T-helper 22 cell (primary cell): Measurements from ENCODE around the gene CYP26B1.

Experiments used
- DNase-seq: peaks from one replicate; pipeline ENCODE4 v3.0.0-alpha.2; 2020; ENCODE audit warnings: low read depth

CYP26B1 gene

DNA sequence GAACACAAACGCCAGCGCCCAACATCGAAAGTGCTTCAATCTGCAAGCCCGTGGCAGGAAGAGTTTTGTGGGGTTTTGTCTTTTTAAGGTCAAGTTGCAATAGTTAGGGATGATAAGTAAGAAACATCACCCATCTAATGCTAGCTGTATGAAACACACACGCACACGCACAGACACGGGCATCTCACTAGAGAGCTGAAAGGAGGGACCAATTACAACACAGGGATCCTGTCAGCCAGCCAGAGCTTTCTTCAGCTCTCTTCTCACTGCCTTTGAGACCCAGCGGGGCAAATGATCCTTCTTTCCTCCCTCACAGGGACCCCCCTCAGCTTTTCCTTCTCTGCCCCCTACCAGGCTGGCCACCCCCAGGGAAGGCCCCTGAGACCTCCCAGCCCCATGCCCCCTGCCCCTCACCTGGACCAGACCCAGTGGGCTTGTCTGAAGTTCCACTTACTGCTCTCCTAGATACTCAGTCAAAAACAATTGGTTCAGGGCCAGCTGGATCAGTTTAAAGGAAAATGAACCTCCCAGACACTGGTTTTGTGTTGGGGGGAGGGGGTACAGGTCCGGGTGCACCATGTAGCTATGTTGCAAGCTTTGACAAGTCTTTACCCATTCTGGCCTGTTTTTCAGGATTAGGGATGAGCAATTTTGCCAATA, 17.9 kb downstream of the CYP26B1 start:
- DNase-seq = no peak

- no peak for DNase-seq
Measured at GRCh38 chr2:72128843-72129227, 18.8 kb downstream of the CYP26B1 start.

- DNase-seq = no peak
Measured at GRCh38 chr2:72128059-72128842, 19.4 kb downstream of the CYP26B1 start.

GRCh38 chr2:72127401-72128058, 20.1 kb downstream of the CYP26B1 start:
- no peak for DNase-seq

DNA sequence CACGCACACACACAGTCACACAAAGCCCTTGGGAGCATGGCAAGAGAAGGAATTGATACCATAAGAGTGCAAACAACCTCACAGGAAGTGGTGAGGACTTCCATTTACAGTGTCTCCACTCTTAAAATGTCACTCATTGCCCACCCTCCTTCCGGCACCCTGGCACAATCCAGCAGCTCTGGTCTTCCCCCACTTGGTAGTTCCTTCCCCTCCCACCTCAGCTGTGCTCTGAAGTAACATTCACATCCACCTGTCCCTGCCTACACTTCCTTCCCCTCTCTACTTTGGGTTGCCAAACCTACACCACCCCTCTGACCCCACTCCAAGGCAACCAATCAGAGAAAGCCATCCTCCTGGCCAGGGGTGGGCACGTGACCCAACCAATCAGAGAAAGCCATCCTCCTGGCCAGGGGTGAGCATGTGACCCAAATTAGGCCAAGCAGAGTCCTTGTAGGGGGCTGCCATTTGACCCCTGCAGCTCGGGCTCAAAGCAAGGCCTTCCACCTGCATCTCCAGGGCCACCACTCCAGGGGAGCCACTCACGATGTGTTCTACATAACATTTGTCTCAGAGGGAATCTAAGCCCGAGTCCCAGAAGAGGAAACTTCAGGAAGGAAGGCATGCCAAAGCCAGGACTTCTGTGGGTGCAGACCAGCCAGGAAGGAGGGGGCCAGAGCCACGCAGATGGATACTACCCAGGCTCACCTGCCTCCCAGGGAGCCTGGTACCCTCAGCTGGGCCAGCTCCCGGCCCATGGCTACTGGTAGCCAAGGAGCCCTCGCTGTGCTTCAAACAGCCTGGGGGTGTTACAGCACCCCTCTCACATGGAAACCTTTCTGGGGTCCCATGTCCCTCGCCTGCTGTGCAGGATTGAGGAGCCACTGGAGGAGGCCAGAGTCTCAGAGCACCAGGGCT, 21.2 kb downstream of the CYP26B1 start:
- DNase-seq = no peak

DNA sequence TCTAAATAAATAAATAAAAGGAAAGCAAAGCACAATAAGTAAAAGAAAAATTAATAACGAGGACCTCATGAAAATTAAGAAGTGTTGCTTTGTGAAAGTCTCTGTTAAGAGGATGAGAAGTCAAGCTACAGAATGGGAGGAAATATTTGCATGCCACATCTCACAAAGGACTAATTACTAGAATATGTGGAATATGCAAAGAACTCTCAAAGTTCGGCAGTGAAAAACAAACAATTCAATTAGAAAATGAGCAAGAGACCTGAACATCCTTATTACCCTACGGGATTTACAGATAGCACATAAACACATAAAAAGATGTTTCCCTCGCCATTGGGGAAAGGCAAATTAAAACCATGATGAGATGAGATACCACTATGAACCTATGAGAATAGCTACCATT, 23.3 kb downstream of the CYP26B1 start:
- DNase-seq = no peak

DNA sequence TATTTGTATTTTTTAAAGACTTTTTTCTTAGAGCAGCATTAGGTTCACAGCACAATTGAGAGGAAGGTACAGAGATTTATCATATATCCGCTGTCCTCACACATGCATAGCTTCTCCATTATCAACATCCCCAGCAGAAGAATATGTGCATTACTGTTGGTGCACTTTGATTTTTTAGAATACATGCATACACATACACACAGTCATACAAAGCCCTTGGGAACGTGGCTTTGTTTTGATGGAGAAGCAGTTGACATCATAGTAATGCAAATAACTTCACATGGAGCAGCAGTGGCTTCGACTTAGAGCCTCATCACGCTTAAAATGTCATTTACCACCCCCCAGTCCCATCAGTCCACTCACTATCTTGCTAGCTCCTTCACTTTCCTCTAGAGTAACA, 26.5 kb downstream of the CYP26B1 start:
- DNase-seq = no peak

GRCh38 chr2:72118951-72119350, 28.7 kb downstream of the CYP26B1 start:
- no peak for DNase-seq

DNA sequence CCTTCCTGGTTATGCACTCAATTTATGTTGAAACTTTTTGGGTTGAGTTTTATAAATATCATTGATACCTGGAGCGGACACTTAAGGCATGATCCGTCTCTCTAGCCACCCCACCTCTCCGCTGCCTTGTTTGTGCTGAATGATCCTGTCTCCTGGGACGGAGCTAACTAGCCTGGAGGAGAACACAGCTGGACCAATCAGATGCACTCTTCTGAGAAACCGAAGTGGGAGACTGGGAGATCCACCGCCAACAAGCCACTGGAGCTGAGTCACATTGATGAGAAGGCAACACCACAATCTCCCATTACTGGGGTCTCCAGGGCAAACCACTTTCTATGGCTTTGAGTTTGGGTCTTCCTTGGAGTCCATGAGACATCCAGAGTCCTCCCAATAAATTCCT, 29.3 kb downstream of the CYP26B1 start:
- no peak for DNase-seq

GRCh38 chr2:72117718-72118117, 29.9 kb downstream of the CYP26B1 start:
- DNase-seq = no peak

GRCh38 chr2:72117029-72117428, 30.6 kb downstream of the CYP26B1 start:
- no peak for DNase-seq

- DNase-seq = no peak
Measured at GRCh38 chr2:72116081-72116533, 31.6 kb downstream of the CYP26B1 start.

DNA sequence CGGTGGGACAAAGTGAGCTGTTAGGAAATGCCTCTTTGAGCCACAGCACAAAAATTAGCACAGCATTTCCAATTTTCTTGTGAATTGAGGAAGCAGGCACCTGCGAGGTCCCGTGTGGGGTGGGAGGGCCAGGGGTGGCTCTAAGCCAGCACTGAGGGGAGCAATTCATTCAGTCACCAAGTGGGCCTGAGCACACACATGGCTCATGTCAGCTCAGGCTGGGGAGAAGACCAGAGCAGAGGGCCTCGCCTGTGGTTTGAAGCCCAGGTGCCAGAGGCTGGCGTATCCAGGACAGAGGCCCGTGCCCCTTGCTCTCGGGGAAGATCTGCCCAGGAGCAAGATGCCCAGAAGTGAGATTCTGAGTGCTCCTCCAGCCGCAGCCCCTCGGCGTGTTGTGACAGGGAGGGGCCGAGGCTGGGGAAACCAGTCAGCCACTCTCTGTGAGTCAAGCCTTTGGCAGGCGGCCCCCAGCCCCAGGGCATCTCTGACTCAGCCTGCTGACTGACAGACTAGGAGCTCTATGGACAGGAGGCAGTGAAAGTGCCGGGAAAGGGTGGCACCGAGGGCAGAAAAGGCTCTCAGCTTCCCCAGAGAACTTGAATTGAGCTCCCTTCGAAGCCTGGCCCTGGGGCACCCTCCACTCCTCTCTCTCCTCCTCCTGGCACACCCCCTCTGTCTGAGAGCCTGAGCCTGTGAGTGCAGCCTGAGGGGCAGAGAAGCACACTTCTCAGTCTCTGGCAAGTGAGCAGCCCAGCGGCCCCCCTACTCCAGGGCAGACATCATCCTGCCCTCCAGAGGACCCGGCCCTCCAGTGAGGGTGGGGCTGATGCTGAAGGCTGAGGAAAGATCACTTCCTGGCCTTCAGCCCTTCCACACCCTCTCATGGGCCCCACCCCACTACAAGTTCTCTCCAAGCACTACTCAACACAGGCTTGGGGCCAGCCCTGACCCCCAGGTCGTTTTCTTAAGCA, 32.3 kb downstream of the CYP26B1 start:
- no peak for DNase-seq

DNA sequence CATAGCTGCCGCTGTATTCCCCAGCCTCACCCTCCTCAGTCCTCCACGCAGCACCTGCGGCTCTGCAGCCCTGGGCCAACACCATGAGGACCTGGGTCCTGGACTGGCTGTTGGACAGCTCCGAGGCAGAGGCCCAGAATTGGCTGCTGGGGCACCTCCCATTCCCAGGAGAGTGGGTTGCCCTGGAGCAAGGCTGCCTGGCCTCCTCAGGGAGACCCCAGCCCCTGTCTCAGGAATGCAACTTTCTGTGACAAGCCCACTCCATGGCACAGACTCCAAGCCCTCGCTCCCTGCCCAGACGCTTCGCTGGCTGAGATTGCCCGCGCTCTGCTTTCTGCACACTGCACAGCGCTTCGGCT, 33.0 kb downstream of the CYP26B1 start:
- no peak for DNase-seq

- DNase-seq = no peak
Measured at GRCh38 chr2:72113847-72114692, 33.6 kb downstream of the CYP26B1 start.

DNA sequence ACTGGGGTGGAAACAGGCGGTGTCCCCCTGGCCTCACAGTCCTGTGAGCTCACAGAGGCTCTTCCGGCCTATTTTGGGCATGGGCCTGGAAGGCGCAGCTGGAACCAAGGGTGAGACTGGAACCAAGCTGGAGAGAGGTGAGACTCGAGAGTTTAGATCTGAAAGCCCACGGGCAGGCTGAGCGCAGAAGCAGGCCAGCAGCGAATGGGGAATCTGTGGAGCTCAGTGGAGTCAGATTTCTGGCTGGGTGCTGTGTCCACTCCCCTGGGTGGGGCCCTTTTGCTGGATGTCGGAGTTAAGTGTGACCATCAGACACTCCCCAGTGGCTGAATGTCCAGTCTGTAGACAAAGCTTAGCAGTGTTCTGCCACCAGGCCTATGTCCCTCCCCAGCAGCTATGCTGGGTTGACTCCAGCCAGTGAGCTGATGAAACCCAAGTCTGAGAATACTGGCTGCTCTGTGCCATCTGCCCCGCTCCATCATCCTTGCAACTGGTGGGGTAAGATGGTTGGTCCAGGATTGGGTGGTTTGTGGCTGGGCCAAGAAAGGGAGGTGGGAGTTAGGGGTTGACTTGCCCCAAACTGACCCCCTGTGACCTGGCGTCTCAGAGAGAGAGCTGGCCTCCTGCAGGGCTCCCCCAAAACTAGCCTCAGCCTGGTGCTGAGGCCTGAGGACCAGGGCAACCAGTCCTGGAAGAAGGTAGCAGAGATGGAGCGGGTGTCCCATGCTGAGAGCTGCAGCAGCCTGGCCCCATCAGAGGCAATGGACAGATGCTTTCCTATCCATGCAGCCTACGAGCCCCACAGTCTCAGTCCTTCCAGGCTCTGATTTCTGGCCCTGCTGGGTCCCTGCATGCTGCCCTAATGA, 34.4 kb downstream of the CYP26B1 start:
- DNase-seq = no peak

DNA sequence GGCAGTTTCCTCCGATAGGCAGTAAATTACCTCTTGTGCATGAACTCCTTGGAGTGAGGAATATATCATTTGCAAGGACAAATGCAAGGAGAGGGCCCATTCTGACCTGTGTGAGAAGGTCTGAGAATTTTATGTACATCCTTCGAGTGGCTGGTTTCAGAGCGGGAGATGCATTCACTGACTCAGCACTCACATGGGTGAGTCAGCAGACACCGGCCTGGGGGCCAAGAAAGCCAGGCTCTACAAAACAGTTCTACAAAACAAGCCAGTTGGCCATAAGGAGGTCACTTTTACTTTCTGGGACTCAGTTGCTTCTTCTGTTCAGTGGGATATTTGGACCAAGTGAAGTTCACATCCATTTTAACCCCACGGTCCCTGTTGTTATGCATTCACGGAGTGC, 35.3 kb downstream of the CYP26B1 start:
- no peak for DNase-seq

- DNase-seq = no peak
Measured at GRCh38 chr2:72111061-72111460, 36.6 kb downstream of the CYP26B1 start.

- no peak for DNase-seq
Measured at GRCh38 chr2:72109904-72110303, 37.8 kb downstream of the CYP26B1 start.
